ENCODE measurements around the gene ZFHX3.

DNA sequence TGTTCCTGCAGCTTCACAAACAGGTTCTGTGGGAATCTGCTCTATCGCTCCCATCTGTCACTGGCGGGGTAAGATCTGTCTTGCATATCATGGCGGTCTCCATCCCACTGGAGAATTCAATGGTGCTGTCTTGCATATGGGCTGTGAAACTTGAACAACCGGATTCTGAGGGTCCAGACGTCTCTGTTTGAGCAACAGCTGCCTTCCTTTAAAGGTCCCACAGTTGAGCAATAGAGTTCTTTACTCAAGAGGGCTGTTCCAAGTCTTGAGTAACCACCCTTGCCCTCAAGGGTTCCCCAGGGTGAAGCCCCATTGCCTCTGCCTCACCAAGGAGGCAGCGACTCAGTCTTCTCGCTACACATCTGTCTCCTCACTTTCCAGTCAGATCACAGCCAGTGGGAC is 50.8 kb downstream of the ZFHX3 start:
- TF ChIP-seq CTCF (IDR thresholded peaks at IDR 0.05; ENCODE audit: low read depth, low read length) (no peak), EZH2phosphoT487 (IDR thresholded peaks at IDR 0.05; ENCODE audit: low read depth) (no peak)
